GM12878 (cell line): ENCODE results near the gene NEAT1. TPM values are rescaled to one million over a fixed set of nuclear protein-coding genes. Genes with fewer than 3 reads are reported as not detected.

Experiments used
- BACH1 ChIP-seq: fragments of 450-650 bp; IDR thresholded peaks from 2 replicates; pipeline ENCODE4 v1.6.1; 2017; ENCODE audit warnings: mild to moderate bottlenecking, borderline replicate concordance
- BHLHE40 ChIP-seq, 2 experiments: fragments of 450-650 bp in 1 of 2; IDR thresholded peaks; 2 replicates each; pipeline ENCODE4 v1.6.1; 2011 to 2017; ENCODE audit warnings: low read depth in 2 of 2, borderline replicate concordance in 1 of 2, improper control_type of control experiment in 1 of 2, low read length in 1 of 2, mild to moderate bottlenecking in 1 of 2
- CBFB ChIP-seq: IDR thresholded peaks from 2 replicates; pipeline ENCODE4 v1.6.1; 2016; ENCODE audit warnings: antibody characterized with exemption, low read depth
- CREB1 ChIP-seq: IDR thresholded peaks from 2 replicates; pipeline ENCODE4 v1.6.1; 2012; ENCODE audit warnings: low read depth, mild to moderate bottlenecking, inconsistent platforms
- EED ChIP-seq: sonication (generic); IDR thresholded peaks from 2 replicates; pipeline ENCODE4 v1.6.1; 2016; ENCODE audit warnings: antibody characterized with exemption, low read depth
- IKZF1 ChIP-seq: fragments of 450-650 bp; conservative IDR thresholded peaks from 2 replicates; pipeline ENCODE4 v1.6.1; 2017; ENCODE audit warnings: antibody characterized with exemption, mild to moderate bottlenecking
- NBN ChIP-seq: fragments of 450-650 bp; IDR thresholded peaks from 2 replicates; pipeline ENCODE4 v1.6.1; 2016
- NFYB ChIP-seq: IDR thresholded peaks from 2 replicates; pipeline ENCODE4 v1.6.1; 2011; ENCODE audit warnings: low read depth, mild to moderate bottlenecking, low read length, improper control_type of control experiment, moderate library complexity; ENCODE audit not compliant: insufficient read depth
- NRF1 ChIP-seq: conservative IDR thresholded peaks from 2 replicates; pipeline ENCODE4 v1.6.1; 2011; ENCODE audit warnings: mild to moderate bottlenecking, low read depth, low read length, improper control_type of control experiment
- POLR2AphosphoS2 ChIP-seq: IDR thresholded peaks from 2 replicates; pipeline ENCODE4 v1.6.1; 2011; ENCODE audit warnings: low read depth, mild to moderate bottlenecking, low read length, improper control_type of control experiment, moderate library complexity
- POLR2AphosphoS5 ChIP-seq: IDR thresholded peaks from 2 replicates; pipeline ENCODE4 v1.6.1; 2011; ENCODE audit warnings: mild to moderate bottlenecking, low read length, inconsistent platforms
- POU2F2 ChIP-seq: IDR thresholded peaks from 3 replicates; pipeline ENCODE4 v1.6.1; 2011; ENCODE audit warnings: low read depth, mild to moderate bottlenecking, low read length, borderline replicate concordance
- RUNX3 ChIP-seq: IDR thresholded peaks from 2 replicates; pipeline ENCODE4 v1.6.1; 2012; ENCODE audit warnings: low read length, inconsistent platforms
- SMAD1 ChIP-seq: fragments of 450-650 bp; IDR thresholded peaks from 2 replicates; pipeline ENCODE4 v1.6.1; 2018; ENCODE audit warnings: mild to moderate bottlenecking, low read depth; ENCODE audit not compliant: partially characterized antibody
- STAT1 ChIP-seq: fragments of 450-650 bp; conservative IDR thresholded peaks from 2 replicates; pipeline ENCODE4 v1.6.1; 2014; ENCODE audit warnings: antibody characterized with exemption, mild to moderate bottlenecking
- ZZZ3 ChIP-seq: IDR thresholded peaks from 2 replicates; pipeline ENCODE4 v1.6.1; 2011; ENCODE audit warnings: low read depth; ENCODE audit not compliant: control insufficient read depth, insufficient read length
- polyA plus RNA-seq, 11 experiments: library from polyadenylated mRNA; depleted of rRNA in 4 of 11; unstranded in 6 of 11; stranded (reverse) in 5 of 11; fragments of >200 nt; fragmentation: Nextera tagmentation in 4 of 11; fragmentation: Illumina TruSeq in 1 of 11; extraction: Ambion mirVana in 4 of 11; extraction: Trizol in 1 of 11; gene quantifications; 1 replicate in 1 of 11; 2 replicates in 10 of 11; pipeline versions ENCODE4 v1.2.1 to v1.2.3, GENCODE V29; 2011 to 2016; ENCODE audit warnings: inconsistent platforms in 2 of 11, missing spikeins in 2 of 11, low read depth in 1 of 11
- total RNA-seq, 4 experiments: library from RNA; depleted of rRNA in 3 of 4; stranded (reverse); fragments of >200 nt in 3 of 4; fragmentation: Illumina TruSeq in 1 of 4; extraction: Trizol in 1 of 4; gene quantifications; 2 replicates each; pipeline versions ENCODE4 v1.2.1 to v1.2.3, GENCODE V29; 2013 to 2021
- TF ChIP-seq, protein P1 (sequence below): fragments of 450-650 bp; IDR thresholded peaks from 2 replicates; pipeline ENCODE4 v1.6.1; 2017; ENCODE audit warnings: mild to moderate bottlenecking, moderate library complexity
- TF ChIP-seq, protein P2 (sequence below): IDR thresholded peaks from 2 replicates; pipeline ENCODE4 v1.6.1; 2011; ENCODE audit warnings: mild to moderate bottlenecking, low read depth, low read length, moderate library complexity; ENCODE audit not compliant: insufficient replicate concordance
- TF ChIP-seq, protein P3 (sequence below): IDR thresholded peaks from 2 replicates; pipeline ENCODE4 v1.6.1; 2011; ENCODE audit warnings: borderline replicate concordance, low read depth, mild to moderate bottlenecking, moderate library complexity, low read length; ENCODE audit not compliant: insufficient read depth, poor library complexity, severe bottlenecking
- TF ChIP-seq, protein P4 (sequence below): fragments of 450-650 bp; IDR thresholded peaks from 2 replicates; pipeline ENCODE4 v1.6.1; 2016; ENCODE audit warnings: mild to moderate bottlenecking

Gene NEAT1
- total and polyA plus RNA-seq, 10 of the 15 experiments (the other 5 are each of a cell fraction or from before 2014, with no cell fraction given), result 13.6 to 328 (median 69.4) TPM

DNA sequence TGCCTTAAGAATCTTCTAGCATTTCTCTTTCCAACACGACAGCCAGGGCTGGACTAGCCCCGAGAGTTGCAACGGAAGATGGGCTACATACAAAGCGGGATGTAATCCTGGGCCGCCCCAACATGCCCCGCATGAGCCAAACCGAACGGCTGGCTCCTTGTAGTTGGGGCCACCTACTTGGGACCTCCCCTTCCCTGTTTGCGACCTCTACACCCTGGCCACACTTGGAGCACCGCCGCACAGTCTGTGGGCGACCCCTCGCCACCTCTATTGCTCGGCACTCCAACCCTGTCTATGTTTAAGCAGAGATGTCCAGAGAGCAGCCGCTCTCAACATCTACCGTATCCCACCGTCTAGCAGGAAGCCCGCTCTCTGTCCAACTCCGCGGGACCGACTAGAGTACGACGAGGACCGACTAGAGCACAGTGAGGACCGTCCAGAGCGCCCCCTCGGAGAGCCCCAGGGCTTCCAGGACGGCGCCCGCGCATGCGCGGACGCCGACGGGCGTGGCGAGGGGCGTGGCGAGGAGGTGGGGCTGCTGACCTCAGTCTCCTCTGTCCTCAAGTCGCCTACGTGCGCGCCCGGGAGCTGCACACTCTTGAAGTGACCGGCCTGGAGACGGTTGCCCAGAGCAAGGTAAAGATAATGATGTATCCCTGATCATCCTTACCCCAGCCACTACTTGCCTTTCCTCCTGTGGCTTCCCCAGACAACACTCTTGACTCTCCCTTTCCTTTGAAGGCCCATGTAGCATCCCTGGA, 32.3 kb downstream of the NEAT1 start (continued):
- TF ChIP-seq, protein P1, sequence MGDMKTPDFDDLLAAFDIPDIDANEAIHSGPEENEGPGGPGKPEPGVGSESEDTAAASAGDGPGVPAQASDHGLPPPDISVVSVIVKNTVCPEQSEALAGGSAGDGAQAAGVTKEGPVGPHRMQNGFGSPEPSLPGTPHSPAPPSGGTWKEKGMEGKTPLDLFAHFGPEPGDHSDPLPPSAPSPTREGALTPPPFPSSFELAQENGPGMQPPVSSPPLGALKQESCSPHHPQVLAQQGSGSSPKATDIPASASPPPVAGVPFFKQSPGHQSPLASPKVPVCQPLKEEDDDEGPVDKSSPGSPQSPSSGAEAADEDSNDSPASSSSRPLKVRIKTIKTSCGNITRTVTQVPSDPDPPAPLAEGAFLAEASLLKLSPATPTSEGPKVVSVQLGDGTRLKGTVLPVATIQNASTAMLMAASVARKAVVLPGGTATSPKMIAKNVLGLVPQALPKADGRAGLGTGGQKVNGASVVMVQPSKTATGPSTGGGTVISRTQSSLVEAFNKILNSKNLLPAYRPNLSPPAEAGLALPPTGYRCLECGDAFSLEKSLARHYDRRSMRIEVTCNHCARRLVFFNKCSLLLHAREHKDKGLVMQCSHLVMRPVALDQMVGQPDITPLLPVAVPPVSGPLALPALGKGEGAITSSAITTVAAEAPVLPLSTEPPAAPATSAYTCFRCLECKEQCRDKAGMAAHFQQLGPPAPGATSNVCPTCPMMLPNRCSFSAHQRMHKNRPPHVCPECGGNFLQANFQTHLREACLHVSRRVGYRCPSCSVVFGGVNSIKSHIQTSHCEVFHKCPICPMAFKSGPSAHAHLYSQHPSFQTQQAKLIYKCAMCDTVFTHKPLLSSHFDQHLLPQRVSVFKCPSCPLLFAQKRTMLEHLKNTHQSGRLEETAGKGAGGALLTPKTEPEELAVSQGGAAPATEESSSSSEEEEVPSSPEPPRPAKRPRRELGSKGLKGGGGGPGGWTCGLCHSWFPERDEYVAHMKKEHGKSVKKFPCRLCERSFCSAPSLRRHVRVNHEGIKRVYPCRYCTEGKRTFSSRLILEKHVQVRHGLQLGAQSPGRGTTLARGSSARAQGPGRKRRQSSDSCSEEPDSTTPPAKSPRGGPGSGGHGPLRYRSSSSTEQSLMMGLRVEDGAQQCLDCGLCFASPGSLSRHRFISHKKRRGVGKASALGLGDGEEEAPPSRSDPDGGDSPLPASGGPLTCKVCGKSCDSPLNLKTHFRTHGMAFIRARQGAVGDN, result peak; percentile 83
- TF ChIP-seq EED (peak; percentile 13; the same call in 1 of the 2 replicates), SMAD1 (peak; percentile 88), POU2F2 (peak; percentile 87; the same call in 2 of the 3 replicates), ZZZ3 (no peak), RUNX3 (peak; percentile 2; the same call in 1 of the 2 replicates), NRF1 (peak; percentile 70), POLR2AphosphoS5 (peak; percentile 99), BACH1 (peak; percentile 61; the same call in 1 of the 2 replicates), BHLHE40 (IDR thresholded peaks at IDR 0.05; ENCODE audit: borderline replicate concordance in 1 of 2, low read depth in 2 of 2, low read length in 1 of 2) (peak; percentile 51 to 64; a peak in 2 of 4 replicates), POLR2AphosphoS2 (peak; percentile 99), CBFB (peak; percentile 87), IKZF1 (peak; percentile 64), NBN (peak; percentile 59; the same call in 1 of the 2 replicates), STAT1 (no peak), NFYB (no peak), CREB1 (peak; percentile 64; the same call in 1 of the 2 replicates)
- TF ChIP-seq, protein P2, sequence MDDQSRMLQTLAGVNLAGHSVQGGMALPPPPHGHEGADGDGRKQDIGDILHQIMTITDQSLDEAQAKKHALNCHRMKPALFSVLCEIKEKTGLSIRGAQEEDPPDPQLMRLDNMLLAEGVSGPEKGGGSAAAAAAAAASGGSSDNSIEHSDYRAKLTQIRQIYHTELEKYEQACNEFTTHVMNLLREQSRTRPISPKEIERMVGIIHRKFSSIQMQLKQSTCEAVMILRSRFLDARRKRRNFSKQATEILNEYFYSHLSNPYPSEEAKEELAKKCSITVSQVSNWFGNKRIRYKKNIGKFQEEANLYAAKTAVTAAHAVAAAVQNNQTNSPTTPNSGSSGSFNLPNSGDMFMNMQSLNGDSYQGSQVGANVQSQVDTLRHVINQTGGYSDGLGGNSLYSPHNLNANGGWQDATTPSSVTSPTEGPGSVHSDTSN, result no peak
- TF ChIP-seq, protein P3, sequence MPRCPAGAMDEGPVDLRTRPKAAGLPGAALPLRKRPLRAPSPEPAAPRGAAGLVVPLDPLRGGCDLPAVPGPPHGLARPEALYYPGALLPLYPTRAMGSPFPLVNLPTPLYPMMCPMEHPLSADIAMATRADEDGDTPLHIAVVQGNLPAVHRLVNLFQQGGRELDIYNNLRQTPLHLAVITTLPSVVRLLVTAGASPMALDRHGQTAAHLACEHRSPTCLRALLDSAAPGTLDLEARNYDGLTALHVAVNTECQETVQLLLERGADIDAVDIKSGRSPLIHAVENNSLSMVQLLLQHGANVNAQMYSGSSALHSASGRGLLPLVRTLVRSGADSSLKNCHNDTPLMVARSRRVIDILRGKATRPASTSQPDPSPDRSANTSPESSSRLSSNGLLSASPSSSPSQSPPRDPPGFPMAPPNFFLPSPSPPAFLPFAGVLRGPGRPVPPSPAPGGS, result no peak
- TF ChIP-seq, protein P4, sequence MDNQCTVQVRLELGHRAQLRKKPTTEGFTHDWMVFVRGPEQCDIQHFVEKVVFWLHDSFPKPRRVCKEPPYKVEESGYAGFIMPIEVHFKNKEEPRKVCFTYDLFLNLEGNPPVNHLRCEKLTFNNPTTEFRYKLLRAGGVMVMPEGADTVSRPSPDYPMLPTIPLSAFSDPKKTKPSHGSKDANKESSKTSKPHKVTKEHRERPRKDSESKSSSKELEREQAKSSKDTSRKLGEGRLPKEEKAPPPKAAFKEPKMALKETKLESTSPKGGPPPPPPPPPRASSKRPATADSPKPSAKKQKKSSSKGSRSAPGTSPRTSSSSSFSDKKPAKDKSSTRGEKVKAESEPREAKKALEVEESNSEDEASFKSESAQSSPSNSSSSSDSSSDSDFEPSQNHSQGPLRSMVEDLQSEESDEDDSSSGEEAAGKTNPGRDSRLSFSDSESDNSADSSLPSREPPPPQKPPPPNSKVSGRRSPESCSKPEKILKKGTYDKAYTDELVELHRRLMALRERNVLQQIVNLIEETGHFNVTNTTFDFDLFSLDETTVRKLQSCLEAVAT, result peak; percentile 69
